HG03571 (cell line): ENCODE results near the gene BLACAT1.

Experiments used
- ATAC-seq: cut with Tn5 transposase; IDR thresholded peaks from one replicate; pipeline ENCODE4 v1.9.1; 2021; ENCODE audit not compliant: unreplicated experiment

Gene BLACAT1

DNA sequence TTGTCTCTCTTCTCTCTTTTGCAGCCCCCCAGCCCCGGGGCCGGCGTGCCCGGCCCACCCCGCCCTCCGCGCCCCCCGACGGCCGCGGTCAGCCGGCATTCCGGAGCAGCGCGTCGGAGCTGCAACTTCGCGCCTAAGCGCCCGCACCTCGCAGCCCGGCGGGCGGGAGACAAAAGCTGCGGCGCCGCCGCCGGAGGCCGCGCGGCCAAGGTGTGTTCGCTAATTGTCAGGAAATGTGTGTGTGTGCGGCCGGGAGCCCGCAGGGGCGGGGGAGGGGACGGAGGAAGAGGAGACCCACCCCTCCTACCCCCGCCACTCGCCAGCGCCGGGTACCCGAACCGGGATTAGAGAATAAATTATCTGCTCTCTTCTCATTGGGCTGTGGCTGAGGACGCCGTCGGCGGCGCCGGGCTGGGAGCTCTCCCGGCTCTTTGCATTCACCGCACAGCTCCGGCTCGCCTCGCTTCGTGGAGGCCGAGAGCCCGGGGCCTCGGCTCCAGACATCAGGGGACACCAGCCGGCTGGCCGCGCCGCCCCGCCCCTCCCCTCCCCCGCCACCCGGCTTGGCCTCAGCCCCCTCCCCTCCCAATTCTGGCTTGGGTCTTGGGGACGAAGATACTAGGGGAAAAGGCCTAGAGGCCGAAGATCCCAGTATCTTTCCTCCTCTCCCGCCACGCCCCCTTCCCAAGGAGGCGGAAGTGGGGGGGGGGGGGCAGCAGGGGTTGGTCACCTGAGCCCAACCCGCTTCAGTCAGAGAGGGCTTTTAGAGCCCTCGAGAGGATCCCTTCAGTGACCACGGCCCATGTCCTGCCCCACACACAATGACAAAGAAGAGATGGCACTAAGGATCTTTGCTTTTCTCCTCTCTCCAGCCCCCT, 1.3 kb upstream of the BLACAT1 start:
- no peak for ATAC-seq

DNA sequence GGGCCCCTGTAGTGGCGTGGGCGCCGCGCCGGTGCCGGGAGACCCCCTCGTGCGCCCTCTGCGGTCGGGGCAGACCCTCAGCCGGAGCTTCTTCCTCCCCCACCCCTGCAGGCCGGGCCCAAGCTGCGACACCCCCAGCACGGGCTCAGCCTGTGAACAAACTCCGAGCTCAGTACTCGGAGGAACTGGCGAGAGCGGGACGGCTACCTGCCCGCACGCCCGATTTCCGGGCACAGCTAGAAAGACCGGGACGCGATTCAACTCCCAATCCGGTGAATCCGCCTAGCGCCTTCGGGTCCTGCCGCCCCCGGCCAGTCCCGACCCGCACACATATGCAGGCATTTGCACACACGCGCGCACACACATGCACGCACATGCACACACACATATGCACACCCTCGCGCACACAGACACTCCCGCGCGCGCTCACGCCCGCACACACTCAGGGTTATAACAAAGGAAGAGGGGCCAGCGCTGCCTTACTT, 580 bp upstream of the BLACAT1 start:
- ATAC-seq = no peak

DNA sequence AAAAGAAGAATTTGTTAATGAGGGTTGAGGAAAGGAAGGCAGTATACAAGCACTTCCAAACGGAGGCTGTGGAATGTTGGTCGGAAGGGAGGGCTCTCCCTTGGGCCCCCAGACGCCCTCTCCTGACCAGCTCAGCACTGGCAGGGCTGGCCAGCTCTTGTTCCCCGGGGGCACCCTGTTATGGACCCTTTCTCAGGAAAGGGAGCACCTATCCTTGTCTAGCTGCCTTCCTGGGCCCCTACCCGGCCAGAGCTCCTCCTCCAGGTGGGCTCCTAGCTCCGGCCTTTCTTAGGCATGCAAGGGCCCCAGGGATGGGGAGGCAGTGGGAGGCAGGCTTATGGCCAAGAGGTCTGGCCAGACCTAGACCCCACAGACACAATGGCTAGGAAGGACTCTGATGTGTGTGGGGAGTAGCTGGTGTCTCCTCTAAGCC, 926 bp downstream of the BLACAT1 start:
- no peak for ATAC-seq

DNA sequence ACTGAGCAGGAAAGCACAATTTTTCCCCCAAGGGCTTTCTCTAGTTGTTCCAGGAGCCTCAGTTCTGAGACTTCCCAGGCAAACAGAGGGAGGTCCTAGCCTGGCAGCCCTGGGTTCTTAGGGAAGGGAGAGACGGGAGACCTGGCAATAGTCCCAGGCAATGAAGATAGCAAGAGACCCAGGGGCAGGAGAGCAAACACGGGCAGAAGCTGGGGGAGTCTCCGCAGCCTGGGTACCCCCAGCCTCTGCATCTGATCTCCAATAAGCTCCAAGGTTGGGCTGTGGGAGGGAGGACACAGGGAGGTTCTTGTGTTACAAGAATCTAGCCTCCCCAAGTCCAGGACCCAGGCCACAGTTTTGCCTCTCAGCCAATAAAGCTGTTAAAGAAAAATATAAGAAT, 2.4 kb downstream of the BLACAT1 start:
- no peak for ATAC-seq

DNA sequence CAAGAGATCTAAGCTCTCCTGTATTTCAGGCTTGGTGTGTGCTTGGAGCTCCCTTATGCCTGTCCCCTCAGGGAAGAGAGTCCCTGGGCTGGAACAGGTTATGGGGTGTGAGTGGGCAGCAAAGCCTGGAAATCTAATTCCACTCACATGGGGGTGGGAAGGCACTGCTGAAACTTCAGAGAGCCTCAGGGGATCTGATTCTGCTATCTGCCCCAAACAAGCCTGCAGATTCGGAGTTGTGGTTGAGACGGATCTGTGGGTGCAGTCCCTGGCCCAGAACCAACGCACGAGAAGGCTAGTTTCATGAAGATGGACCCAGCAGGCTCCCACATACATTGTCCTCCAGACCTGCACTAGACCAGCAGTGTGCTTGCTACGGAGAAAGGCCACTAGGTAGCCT, 2.9 kb downstream of the BLACAT1 start:
- ATAC-seq = no peak

DNA sequence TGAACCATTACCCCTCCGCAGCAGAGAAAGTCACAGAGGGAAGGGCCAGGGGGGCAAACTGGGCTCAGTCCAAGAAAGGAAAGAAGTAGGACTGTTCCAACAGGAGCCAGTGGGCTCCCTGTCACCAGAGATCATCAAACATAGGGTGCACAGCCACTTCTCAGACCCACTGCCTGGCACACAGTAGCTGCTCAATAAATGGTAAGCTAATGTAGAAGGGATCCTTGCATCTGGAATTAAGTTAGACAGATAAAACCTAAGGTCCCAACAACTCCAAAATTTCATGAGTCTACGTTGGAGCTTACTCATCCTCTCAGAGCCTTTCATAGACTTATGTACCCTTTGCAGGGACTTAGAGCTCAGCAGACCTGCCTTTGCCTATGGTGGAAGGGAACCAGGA, 3.5 kb downstream of the BLACAT1 start:
- ATAC-seq = no peak

DNA sequence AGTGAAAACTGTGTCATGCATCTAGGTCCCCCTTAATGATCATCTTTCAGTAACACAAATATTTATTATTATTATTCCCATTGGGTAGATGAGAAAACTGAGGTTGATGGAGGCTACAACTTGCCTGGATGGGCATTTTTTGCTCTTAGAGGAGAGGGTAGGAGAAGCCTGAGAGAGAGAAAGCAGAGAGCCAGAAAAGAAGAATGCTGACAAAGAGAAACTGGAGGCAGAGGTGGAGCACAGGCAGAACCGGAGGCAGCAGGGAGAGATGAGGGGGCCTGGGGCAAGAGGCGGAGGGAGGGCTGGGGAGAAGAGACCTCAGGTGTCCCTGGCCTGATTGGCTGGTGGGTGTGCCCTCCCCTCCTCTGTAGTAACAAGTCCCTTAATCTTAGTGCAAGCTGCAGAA, 4.1 kb downstream of the BLACAT1 start:
- ATAC-seq = no peak

DNA sequence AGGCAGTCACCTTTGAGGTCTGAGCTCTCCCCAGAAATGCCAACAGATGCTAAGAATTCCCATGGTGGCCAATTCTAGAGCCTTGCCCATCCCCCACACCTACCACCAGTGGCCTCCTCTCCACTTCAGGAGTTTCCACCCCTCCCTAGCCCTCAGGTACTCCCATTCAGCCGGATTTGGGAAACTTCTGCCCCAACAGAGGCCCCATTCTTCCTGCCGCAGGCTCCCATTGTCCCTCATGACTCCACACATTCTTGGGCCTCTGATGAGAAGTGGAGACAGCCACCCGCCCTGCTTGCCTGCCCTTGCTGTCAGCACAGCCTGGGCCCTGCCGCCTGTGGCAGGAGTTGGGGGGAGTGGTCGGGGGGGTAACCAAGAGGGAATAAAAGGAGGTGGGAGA, 4.6 kb downstream of the BLACAT1 start:
- ATAC-seq = no peak

DNA sequence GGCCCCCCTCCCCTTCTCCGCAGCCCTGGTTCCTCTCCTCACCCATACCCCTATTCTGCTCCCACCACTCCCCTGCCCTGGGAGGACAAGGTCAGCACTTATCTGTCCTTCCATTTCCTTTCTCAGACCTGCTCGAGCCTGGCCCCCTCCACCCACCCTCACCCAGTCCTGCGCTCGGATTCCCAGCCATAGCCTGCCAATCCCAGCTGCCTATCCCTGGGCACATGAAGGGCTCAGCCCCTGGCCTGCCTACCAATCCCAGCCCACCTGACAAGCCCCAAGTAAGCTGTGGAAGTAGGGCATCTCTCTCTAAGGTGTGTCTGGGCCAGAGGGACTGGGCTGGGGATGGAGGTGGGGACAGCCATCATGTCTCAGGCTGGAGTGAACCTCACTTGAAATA, 5.4 kb downstream of the BLACAT1 start:
- ATAC-seq = no peak

DNA sequence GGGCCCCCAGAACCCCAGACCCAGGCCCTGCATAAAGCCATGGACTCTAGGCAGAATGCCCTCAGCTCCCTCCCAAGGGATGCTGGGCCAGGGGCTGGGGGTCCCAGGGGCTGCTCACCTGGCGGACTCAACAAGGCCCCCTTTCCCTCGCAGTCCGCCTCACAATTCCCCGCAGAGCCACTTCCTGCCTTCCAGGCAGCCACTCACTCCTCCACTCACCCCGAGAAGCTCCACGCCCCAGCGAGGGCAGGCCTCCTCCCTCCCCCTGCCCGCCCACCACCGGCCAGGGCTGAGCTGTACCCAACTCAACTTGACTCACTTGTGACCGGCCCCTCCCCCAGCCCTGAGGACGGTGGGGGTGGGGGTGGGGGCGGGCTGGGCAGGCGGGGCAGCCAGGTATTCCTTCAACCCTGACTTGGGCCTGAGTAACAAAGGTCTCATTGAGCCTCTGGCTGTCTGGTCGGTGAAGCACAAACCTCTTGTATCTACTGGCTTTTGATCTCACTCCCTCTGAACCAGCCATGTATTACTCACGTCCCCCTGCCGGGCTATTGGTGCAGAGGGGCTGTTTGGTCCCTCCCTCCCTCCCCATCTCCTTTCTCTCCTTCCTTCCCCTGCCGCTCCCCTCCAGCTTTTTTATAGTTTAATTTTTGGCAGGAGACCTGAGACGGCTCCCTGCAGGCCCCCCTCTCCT, 5.9 kb downstream of the BLACAT1 start:
- no peak for ATAC-seq

DNA sequence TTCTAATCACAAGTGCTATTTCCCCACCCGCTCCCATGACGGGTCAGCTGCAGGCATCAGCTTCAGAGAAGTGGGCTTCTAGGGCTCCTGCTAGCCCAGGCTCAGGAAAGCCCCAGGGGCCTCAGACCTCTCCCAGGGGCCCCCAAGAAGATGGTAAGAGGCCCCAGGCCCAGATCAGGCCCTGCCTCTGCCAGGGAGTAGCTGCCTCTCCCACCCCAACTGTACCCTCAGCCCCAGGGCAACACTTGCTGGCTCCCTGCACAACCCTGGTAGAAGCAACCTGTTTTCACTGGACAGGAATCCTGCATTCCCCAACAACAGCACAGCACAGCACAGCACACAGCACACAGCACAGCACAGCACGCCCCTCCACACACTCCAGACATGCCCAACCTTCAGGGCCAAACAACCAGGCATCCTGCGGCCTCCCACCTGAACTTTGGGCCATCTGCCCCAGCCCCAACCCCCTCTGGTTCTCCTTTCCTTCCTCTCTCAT, 6.5 kb downstream of the BLACAT1 start:
- no peak for ATAC-seq

DNA sequence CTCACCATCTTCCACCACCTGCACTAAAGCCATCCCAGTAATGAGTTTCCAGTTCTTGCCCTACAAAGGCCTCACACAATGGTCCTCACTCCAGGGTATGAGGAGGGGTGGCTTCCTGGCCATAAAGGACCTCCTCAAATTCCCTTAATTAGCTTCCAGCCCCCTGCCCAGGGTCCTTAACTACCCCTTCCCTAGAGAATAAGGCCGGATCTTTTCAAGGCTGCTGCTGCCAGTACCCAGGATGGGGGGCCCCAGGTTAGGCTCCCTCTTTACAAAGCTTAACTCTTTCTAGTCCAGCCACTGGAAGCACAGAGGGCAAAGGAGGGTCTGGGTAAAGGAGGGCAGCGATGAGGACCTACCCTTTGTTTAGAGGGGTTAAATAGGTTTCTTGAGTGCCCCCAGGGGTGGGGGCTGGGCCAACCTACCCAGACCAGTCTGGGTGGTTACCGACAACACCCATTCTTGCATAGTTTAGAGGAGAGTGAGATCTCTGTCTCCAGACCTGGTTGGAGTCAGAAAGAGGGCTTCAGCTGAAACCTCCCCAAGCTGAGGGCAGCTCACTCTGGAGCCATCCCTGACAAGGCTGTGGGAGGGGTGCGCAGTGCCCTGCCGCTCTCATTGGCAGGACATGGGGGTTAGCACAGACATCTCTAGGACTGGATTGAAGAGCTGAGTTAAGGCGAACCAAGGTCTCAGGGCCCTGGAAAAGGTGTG, 7.1 kb downstream of the BLACAT1 start:
- ATAC-seq = no peak

DNA sequence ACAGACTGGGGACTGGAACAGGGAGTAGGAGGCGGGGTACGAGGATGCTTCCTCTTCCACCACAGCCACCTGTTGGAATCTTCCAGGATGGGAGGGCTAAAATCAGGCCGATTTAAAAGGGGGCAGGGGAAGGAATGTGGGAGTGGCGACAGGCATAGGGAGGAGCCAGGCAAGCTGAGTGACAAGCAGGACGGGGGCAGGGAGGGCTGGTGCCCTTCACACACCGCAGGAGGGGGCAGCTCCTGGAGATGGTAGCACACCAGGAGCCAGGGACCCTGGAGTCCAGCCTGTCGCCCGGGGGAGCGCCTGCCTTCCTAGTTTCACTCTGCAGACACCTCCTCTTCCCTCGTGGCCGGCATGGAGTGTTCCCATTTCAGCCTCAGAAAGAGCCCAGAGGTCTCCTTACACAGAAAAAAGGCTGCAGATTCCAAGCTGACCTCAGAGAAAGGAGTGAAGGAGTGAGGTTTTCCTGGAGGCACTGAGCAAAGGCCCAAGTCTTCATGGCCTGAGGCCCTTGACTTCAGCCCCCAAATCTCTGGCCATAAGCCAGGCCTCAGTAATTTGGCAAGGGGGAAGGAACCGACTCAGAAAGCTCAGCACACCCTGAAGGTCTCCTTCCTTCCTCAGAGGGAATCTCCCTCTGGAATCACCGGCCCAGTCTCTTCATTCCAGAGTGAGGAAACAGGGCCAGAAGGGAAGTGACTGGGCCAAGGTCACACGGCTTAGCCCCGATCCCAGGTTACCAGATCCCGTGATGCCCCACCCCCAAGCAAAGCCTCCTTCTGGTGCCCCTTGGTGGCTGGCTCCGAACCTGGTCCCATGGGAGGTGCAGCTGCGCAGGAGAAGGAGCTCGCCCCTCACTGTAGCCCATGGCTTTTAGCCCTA, 8.1 kb downstream of the BLACAT1 start:
- no peak for ATAC-seq

DNA sequence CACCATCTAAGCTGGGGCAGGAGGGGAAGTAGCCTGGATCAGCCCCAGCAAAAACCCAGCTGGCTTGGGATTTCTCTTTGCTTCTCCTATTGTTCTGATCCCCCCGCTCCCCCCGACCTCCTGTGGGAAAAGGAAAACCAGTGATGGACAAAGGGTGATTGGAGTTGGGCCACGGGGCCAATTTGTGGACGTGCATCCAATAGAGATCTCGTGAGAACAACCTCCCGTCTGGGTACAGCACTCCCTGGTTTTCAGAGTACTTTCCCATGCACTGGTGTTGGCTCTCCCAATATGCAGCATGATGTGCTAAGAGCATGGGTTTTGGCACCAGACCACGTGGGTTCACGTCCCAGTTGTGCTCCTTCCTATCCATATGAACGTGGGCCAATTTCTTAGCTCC, 9.0 kb downstream of the BLACAT1 start:
- ATAC-seq = no peak

DNA sequence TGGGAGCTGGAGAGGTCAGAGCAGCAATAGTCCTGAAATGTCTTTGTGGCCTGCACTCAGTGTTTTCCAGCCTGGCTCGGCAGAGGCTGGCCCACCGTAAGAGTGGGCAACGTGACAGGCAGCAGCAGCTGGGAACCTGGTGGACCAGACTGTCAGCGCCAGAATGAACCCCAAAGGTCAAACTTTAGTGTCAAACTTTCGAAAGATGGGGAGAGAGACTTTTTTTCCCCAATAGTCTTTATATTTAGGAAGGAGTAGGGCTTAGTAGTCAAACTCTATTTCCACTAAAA, 10.3 kb downstream of the BLACAT1 start:
- no peak for ATAC-seq

DNA sequence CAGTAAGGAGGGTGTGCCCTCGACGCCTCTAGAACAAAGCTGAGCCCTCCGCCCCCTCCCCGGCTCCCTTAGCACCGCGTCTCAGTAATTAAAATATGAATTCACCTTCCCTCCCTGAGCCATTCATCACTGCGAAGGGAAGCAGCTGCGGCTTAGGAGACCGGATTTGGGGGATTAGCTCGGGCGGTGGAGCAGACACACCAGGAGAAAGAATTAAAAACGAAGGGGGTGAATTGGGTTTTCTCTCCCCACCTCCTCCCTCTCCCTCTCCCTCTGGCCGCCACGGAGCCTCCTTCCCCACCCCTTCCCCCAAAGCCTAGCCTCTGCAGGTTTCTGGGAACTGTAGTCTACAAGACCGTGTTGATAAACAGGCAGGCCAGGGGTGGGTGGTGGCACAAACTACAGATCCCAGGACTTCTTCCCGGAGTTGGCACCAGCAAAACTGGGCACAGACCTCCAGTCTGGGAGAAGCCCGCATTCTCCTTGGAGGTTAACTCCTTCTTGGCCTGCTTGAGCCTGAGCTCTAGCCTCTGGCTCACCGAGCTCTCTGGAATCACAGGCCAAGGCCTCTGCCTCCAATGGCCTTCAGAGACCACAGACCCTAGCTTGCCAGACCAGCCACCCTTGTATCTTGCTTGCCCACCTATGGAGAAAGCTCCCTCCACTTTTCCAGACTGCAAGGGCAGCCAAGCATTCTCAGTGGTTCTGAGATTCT, 10.8 kb downstream of the BLACAT1 start:
- no peak for ATAC-seq

DNA sequence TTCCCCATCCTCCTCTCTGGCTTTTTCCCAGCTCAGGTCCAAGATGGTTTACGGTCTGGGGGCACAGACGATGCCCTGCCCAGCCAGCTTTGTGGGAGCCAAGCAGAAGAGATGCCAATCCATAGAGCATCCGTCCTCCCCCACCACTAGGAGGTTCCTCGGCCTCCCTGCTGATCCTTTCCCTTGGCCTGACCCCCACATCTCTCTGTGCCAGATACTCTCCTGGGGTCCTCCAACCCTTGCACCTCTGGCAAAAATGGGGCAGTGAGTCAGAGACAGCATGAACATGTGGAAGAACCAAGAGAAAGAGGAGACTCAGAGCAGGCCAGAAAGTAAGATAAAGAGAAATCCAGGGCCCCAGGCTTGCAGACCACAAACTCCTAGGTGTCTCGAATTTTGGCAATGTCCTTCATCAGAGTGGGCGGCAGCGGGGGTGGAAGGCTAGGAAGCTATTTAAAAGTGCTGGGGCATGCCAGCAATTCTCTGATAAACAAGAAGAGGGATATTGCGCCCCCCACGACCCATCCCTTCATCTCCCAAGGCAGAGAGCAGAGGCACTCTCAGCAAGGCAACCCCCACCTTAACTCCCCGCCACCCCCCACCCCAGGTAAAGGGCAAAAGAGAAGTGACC, 11.4 kb downstream of the BLACAT1 start:
- ATAC-seq = no peak

DNA sequence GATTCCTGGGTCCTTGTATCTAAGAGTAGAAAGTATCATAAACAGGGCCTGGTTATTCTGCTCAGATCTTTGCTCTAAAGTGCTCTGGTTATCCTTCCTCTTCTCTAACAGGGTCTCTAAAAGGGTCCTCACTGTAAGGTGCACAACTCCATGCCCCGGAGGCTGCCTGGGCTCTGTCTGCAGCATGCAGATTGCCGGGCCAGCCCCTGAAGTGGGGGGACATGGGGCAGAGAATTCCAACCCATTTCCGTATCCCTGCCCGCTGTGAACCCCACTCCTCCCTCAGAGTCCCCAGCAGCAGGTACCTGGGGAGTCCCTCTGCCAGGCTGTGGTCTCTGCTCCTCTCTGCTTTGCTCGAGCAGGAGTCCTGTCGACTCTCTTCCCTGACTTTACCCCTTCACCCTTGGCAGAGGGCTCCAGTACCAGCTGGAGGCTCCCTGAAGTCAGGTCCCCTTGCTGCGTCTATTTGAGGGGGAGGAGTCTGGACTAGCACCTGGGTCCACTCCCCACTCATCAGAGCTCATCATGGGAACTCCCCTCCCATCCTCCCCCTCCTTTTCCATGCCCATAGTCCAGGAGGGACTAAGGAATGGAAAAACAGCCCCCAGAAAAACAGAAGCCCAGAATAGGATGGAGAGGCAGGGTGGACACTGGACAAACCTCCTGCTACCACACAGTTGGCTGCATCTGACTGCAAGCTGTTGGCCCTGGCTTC, 12.1 kb downstream of the BLACAT1 start:
- no peak for ATAC-seq
